Naive thymus-derived CD4-positive, alpha-beta T cell (primary cell): ENCODE data around the gene PLCL1. TPM values are rescaled to one million over a fixed set of nuclear protein-coding genes. Genes with fewer than 3 reads are reported as not detected.

Source experiments
- ATAC-seq: fragments of 150-1000 bp; cut with Tn5 transposase; 2 replicates; pipeline ENCODE4 v1.10.0; 2021; ENCODE audit warnings: mild to moderate bottlenecking, moderate library complexity
- CTCF ChIA-PET: fragments of 350-600 bp; sonication (Branson Sonifier 250); formaldehyde crosslinking; loops from one replicate; lab custom pipeline; 2021; ENCODE audit warnings: antibody characterized with exemption; lab: Charles Lee
- POLR2A ChIA-PET: fragments of 350-600 bp; sonication (Branson Sonifier 250); formaldehyde crosslinking; loops from one replicate; lab custom pipeline; 2021; ENCODE audit warnings: antibody characterized with exemption, inconsistent platforms; lab: Charles Lee
- DNase-seq, 9 donors: peaks; one replicate each; pipeline versions ENCODE4 v3.0.0 to v3.0.0-alpha.2; 2020 to 2022; ENCODE audit warnings: mixed read lengths in 1 of 9
- H3K27ac ChIP-seq: one replicate; pipeline ENCODE4 v1.7.0; 2013; ENCODE audit warnings: mild to moderate bottlenecking, low read depth, low read length, moderate library complexity
- H3K27me3 ChIP-seq, 2 donors: one replicate each; pipeline ENCODE4 v1.7.0; 2013; ENCODE audit warnings: low read length in 2 of 2, mild to moderate bottlenecking in 2 of 2, moderate library complexity in 2 of 2; ENCODE audit not compliant: control insufficient read depth in 2 of 2, insufficient read depth in 2 of 2
- H3K36me3 ChIP-seq, 3 experiments: 1 replicate in 2 of 3; 2 replicates in 1 of 3; pipeline ENCODE4 v1.7.0; 2013; ENCODE audit warnings: low read length in 3 of 3, mild to moderate bottlenecking in 3 of 3, moderate library complexity in 1 of 3; ENCODE audit not compliant: insufficient read depth in 3 of 3, control insufficient read depth in 2 of 3
- H3K4me1 ChIP-seq, 2 donors: one replicate each; pipeline ENCODE4 v1.7.0; 2013; ENCODE audit warnings: low read length in 2 of 2, mild to moderate bottlenecking in 2 of 2, moderate library complexity in 1 of 2; ENCODE audit not compliant: control insufficient read depth in 2 of 2, insufficient read depth in 2 of 2
- H3K4me3 ChIP-seq: 2 replicates; pipeline ENCODE4 v1.7.0; 2013; ENCODE audit warnings: mild to moderate bottlenecking, low read length
- H3K9me3 ChIP-seq, 3 experiments: 1 replicate in 2 of 3; 2 replicates in 1 of 3; pipeline ENCODE4 v1.7.0; 2013; ENCODE audit warnings: low read length in 3 of 3; ENCODE audit not compliant: control insufficient read depth in 2 of 3
- H3K27ac Mint-ChIP-seq, 9 donors: one replicate each; pipeline ENCODE4 v1.8.0; 2020 to 2022; ENCODE audit warnings: mixed read lengths in 9 of 9, mild to moderate bottlenecking in 8 of 9, moderate library complexity in 5 of 9, inconsistent platforms in 2 of 9
- H3K27me3 Mint-ChIP-seq, 5 donors: one replicate each; pipeline ENCODE4 v1.8.0; 2021 to 2022; ENCODE audit warnings: mixed read lengths in 5 of 5, mild to moderate bottlenecking in 1 of 5
- H3K36me3 Mint-ChIP-seq, 5 donors: one replicate each; pipeline ENCODE4 v1.8.0; 2020 to 2022; ENCODE audit warnings: mixed read lengths in 5 of 5, mild to moderate bottlenecking in 3 of 5, inconsistent platforms in 1 of 5
- H3K4me1 Mint-ChIP-seq, 7 donors: one replicate each; pipeline ENCODE4 v1.8.0; 2020 to 2022; ENCODE audit warnings: mixed read lengths in 7 of 7, mild to moderate bottlenecking in 3 of 7, inconsistent platforms in 1 of 7
- H3K4me3 Mint-ChIP-seq, 10 donors: one replicate each; pipeline ENCODE4 v1.8.0; 2020 to 2022; ENCODE audit warnings: mild to moderate bottlenecking in 10 of 10, mixed read lengths in 10 of 10, moderate library complexity in 6 of 10, inconsistent platforms in 2 of 10
- H3K9me3 Mint-ChIP-seq, 11 donors: one replicate each; pipeline ENCODE4 v1.8.0; 2020 to 2022; ENCODE audit warnings: mixed read lengths in 11 of 11, mild to moderate bottlenecking in 4 of 11, inconsistent platforms in 1 of 11, moderate library complexity in 1 of 11
- intact Hi-C, 2 donors: fragments of 100-400 bp; cut with micrococcal nuclease; formaldehyde crosslinking; loops; one replicate each; pipeline ENCODE4 v1.15.1; 2023
- polyA plus RNA-seq, 2 donors: library from polyadenylated mRNA; unstranded; fragments of 300-500 nt; fragmentation: Illumina TruSeq; gene quantifications; one replicate each; pipeline ENCODE4 v1.2.3, GENCODE V29; 2021
- total RNA-seq, 6 experiments: library from RNA in 5 of 6; stranded (reverse) in 5 of 6; gene quantifications; 1 replicate in 5 of 6; 2 replicates in 1 of 6; pipeline ENCODE4 v1.2.3 and lab custom pipeline; 2021 to 2026

The PLCL1 gene
- total and polyA plus RNA-seq, 7 experiments from 2014 or later = 1.8 to 33.7 (median 22.7) TPM

DNA sequence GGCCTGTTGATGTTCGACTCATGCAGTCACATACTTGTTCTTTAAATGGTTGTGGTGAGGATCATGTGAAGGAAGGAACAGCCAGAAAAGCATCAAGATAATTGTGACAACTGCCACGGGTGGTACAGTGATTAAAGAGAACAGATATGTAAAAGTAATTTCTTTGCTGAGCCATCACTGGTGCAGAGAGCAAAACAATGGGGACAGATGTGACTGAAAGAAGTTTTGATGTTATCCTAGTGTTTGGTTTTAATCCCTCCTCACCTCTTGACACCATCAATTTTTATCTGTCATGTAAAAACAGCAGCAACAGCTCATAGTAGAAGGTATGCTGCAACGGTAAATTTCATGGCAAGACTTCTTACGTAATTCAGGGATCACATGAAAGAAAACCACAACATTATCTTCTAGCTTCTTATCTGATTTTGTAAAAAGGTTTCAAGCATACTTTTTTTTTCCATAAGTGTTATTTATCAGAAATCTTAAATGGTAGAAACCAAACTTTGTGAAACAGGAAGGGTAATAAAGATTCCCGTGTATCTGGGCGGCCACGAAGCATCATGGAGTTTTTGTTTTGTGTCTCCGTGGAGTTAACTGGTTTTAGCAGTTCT is 65.2 kb downstream of the PLCL1 start:
- peaks cover 0 to 52% of the 10 kb centered on the region in 2 donors for H3K4me1 ChIP-seq
- ChIA-PET CTCF (interaction anchor here (0.9 to 1.5 kb wide), 4 partner anchors 22 to 56 kb away, joined by 3 to 6 read pairs (median 4); no protein-coding TSS in a partner anchor), POLR2A (interaction anchor here (0.6 to 2.7 kb wide), 12 partner anchors 11 to 258 kb away, joined by 3 to 17 read pairs (median 4); partner anchors contain the start of gene PLCL1)
- Mint-ChIP-seq H3K4me3 (peak overlapping the region; percentile 58 to 90 (median 78)), H3K27ac (peak overlapping the region; percentile 80 to 99 (median 96)), H3K27me3 (no peaks in the 10 kb centered on the region), H3K4me1 (peaks cover 39 to 83% (median 81%) of the 10 kb centered on the region in 7 donors), H3K36me3 (peaks cover 0 to 3% (median 0%) of the 10 kb centered on the region in 5 donors), H3K9me3 (no peaks in the 10 kb centered on the region)
- DNase-seq = peak in 7 of 9 donors; percentile 66 to 91 (median 84)
- H3K4me3 ChIP-seq = no peak overlapping the region
- H3K9me3 ChIP-seq = no peaks in the 10 kb centered on the region
- intact Hi-C loops = loop anchor here (1.0 to 10.0 kb wide), 11 partner anchors 8 to 435 kb away; partner anchors contain the start of genes MARS2 (in 2 of the 2), PLCL1 (in 1 of the 2) and SF3B1 (in 1 of the 2)
- no peaks in the 10 kb centered on the region for H3K27me3 ChIP-seq
- ATAC-seq = peak; percentile 91
- H3K36me3 ChIP-seq = no peaks in the 10 kb centered on the region
- H3K27ac ChIP-seq = peak overlapping the region; percentile 75

DNA sequence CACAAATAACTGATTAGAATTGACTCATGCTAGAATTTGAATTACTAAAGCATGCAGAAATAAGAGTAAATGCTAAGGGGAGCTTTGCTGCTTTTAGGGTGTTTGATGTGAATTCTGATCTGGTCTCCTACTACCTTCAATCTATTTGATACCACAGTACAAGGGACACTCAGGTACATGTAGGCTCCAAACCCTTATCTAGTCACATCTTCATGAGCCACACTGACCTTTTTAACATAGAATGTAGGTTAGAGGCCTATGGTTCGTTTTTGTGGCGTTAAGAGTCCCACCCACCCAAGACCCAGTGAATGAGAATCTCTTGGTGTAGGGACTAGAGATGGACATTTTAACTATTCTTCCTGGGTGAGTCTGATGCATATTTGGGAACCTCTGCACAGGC is 65.7 kb downstream of the PLCL1 start:
- H3K9me3 Mint-ChIP-seq = no peaks in the 10 kb centered on the region
- CTCF ChIA-PET = interaction anchor here (0.9 to 1.5 kb wide), 5 partner anchors 11 to 57 kb away, joined by 3 to 6 read pairs (median 3); no protein-coding TSS in a partner anchor
- peaks cover 0 to 3% (median 0%) of the 10 kb centered on the region in 5 donors for H3K36me3 Mint-ChIP-seq
- Histone ChIP-seq H3K36me3 (no peaks in the 10 kb centered on the region), H3K27ac (peak overlapping the region; percentile 75), H3K4me1 (peaks cover 0 to 52% of the 10 kb centered on the region in 2 donors), H3K27me3 (no peaks in the 10 kb centered on the region), H3K4me3 (no peak overlapping the region), H3K9me3 (no peaks in the 10 kb centered on the region)
- no peaks in the 10 kb centered on the region for H3K27me3 Mint-ChIP-seq
- DNase-seq (no peak), ATAC-seq (no peak)
- peak overlapping the region; percentile 80 to 99 (median 96) for H3K27ac Mint-ChIP-seq
- H3K4me3 Mint-ChIP-seq = peak overlapping the region; percentile 58 to 90 (median 78)
- H3K4me1 Mint-ChIP-seq = peaks cover 39 to 83% (median 77%) of the 10 kb centered on the region in 7 donors
- intact Hi-C loops = loop anchor here in 1 of 2 donors (1.0 to 10.0 kb wide), 3 partner anchors 8 to 435 kb away; partner anchors contain the start of gene SF3B1
- POLR2A ChIA-PET = interaction anchor here (0.6 to 2.7 kb wide), 11 partner anchors 10 to 257 kb away, joined by 3 to 17 read pairs (median 4); partner anchors contain the start of gene PLCL1

DNA sequence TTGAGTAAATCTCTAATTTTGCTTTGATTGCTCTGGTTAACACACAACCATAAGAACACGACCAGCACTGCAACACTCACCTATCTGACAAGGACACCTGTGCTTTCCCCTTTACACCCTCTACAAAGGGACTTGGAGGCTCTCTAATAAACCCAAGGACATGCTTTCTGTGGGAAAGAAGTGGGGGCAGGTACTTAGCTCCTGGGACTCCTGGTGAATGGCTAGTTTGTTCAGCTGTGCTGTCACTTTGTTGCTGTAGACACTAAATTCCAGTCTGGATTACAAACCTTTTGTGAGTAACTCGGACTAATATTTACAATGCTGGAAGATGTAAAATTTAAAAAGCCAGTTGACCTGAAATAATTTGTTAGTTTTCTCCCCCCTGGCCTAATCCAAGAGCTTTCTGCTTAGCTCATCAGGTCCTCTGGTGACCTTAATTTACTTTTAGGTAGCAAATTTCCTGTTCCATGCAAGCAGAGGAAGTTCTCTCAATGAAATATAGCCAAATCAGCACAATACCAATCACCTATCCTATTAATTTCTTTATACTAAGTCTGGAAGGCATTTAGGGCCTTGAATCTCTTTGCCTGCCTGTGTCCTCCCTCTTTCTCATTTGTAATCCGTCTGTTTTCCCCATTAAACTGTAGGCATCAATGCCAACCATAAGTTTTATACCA is 67.5 kb downstream of the PLCL1 start:
- H3K4me3 ChIP-seq = no peak overlapping the region
- no peak for DNase-seq
- Mint-ChIP-seq H3K4me1 (peaks cover 36 to 92% (median 85%) of the 10 kb centered on the region in 7 donors), H3K9me3 (no peaks in the 10 kb centered on the region), H3K36me3 (peaks cover 0 to 2% (median 0%) of the 10 kb centered on the region in 5 donors), H3K27ac (peak overlapping the region in 8 of 9 donors; percentile 93 to 99 (median 96)), H3K27me3 (no peaks in the 10 kb centered on the region), H3K4me3 (peak overlapping the region in 7 of 10 donors; percentile 4 to 90 (median 57))
- peaks cover 0 to 48% of the 10 kb centered on the region in 2 donors for H3K4me1 ChIP-seq
- POLR2A ChIA-PET = interaction anchor here (0.6 to 1.2 kb wide), 4 partner anchors 12 to 377 kb away, joined by 3 to 5 read pairs (median 4); no protein-coding TSS in a partner anchor
- no peaks in the 10 kb centered on the region for H3K9me3 ChIP-seq
- CTCF ChIA-PET = interaction anchor here (1.1 to 1.6 kb wide), 2 partner anchors 20 to 58 kb away, joined by 3 read pairs; no protein-coding TSS in a partner anchor
- intact Hi-C loops = loop anchor here in 1 of 2 donors (10.0 kb wide), 1 partner anchor 437 kb away; the partner anchor contains the start of gene SF3B1
- no peaks in the 10 kb centered on the region for H3K27me3 ChIP-seq
- no peaks in the 10 kb centered on the region for H3K36me3 ChIP-seq
- H3K27ac ChIP-seq = no peak overlapping the region
- no peak for ATAC-seq

DNA sequence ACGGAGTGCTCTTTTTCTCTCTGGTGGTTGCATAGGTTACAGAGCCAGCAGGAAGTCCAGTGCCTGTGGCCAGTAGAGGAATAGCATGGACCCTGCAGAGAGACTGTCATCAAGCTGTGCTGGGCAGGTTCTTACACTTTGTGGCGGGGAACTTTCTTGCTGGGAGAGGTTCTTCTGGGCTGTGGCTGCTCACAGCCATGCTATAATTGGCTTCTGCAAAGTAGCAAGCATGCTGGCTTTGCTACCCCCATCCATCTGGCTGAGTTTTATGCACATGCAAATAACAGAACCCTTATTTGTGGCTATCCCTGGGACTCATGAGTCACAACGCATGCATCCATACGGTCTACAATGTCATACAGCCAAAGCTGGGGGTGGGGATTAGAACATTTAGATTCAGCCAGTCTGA is 68.9 kb downstream of the PLCL1 start:
- Histone ChIP-seq H3K27ac (no peak overlapping the region), H3K36me3 (no peaks in the 10 kb centered on the region), H3K4me1 (peaks cover 0 to 34% of the 10 kb centered on the region in 2 donors), H3K9me3 (no peaks in the 10 kb centered on the region), H3K4me3 (no peak overlapping the region), H3K27me3 (no peaks in the 10 kb centered on the region)
- DNase-seq (no peak), ATAC-seq (no peak)
- H3K4me1 Mint-ChIP-seq = peaks cover 29 to 92% (median 85%) of the 10 kb centered on the region in 7 donors
- H3K36me3 Mint-ChIP-seq = peaks cover 0 to 2% (median 0%) of the 10 kb centered on the region in 5 donors
- intact Hi-C loops = loop anchor here in 1 of 2 donors (10.0 kb wide), 1 partner anchor 438 kb away; the partner anchor contains the start of gene SF3B1
- H3K9me3 Mint-ChIP-seq = no peaks in the 10 kb centered on the region
- CTCF ChIA-PET = no interaction called here
- POLR2A ChIA-PET = interaction anchor here (0.6 to 0.7 kb wide), 2 partner anchors 18 to 75 kb away, joined by 3 read pairs; no protein-coding TSS in a partner anchor
- H3K27ac Mint-ChIP-seq = peak overlapping the region in 3 of 9 donors; percentile 28 to 62 (median 47)
- no peaks in the 10 kb centered on the region for H3K27me3 Mint-ChIP-seq
- H3K4me3 Mint-ChIP-seq = peak overlapping the region in 1 of 10 donors; percentile 33

DNA sequence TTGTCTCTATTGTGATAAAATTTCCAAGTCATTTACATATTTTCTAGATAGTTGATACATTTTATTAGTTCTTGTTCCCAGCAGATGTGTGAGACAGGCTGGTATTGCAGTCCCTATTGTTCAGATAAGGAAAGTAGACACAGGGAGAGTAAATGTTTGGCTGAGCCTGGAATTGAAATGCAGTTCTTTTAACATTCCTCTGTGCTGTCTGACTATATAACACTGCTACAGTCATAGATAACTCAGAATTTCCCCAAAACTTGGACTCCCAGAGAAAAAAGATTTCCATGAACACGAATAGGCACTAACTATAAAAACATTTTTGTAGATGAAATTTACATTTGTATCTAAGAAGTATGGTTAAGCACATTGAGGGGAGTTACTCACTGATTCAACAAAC is 71.4 kb downstream of the PLCL1 start:
- Mint-ChIP-seq H3K27me3 (no peaks in the 10 kb centered on the region), H3K4me3 (peak overlapping the region in 2 of 10 donors; percentile 33 to 47), H3K4me1 (peaks cover 12 to 88% (median 78%) of the 10 kb centered on the region in 7 donors), H3K36me3 (peaks cover 0 to 2% (median 0%) of the 10 kb centered on the region in 5 donors), H3K27ac (peak overlapping the region in 1 of 9 donors; percentile 72), H3K9me3 (no peaks in the 10 kb centered on the region)
- Histone ChIP-seq H3K4me3 (no peak overlapping the region), H3K27me3 (no peaks in the 10 kb centered on the region), H3K4me1 (peaks cover 0 to 17% of the 10 kb centered on the region in 2 donors), H3K36me3 (no peaks in the 10 kb centered on the region), H3K27ac (no peak overlapping the region), H3K9me3 (no peaks in the 10 kb centered on the region)
- no peak for DNase-seq
- CTCF ChIA-PET = no interaction called here
- POLR2A ChIA-PET = interaction anchor here (0.6 to 0.7 kb wide), 2 partner anchors 14 to 19 kb away, joined by 3 read pairs; no protein-coding TSS in a partner anchor
- intact Hi-C loops = loop anchor here in 1 of 2 donors (10.0 kb wide), 1 partner anchor 441 kb away; the partner anchor contains the start of gene SF3B1
- no peak for ATAC-seq

DNA sequence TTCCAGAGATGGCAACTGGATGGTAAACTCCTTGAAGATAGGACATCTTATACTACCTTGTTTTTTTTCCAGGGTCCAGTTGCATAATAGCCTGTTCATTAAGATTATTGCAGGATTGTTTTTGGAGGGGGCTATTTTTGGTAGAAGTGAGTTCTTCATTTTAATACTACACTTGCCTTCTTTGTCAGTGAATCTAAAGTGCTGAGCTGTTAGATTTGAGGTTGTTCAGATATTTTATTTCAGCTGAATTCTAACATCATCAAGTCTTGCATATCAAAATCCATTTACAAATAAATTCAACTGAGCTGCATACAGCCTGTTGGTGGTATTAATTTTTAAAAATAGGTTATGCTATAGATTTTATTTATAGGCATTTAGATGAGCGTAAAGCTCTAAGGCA is 72.1 kb downstream of the PLCL1 start:
- Histone ChIP-seq H3K27me3 (no peaks in the 10 kb centered on the region), H3K9me3 (no peaks in the 10 kb centered on the region), H3K36me3 (no peaks in the 10 kb centered on the region), H3K4me3 (no peak overlapping the region), H3K27ac (no peak overlapping the region), H3K4me1 (peaks cover 0 to 9% of the 10 kb centered on the region in 2 donors)
- Mint-ChIP-seq H3K27ac (no peak overlapping the region), H3K4me3 (peak overlapping the region in 2 of 10 donors; percentile 10 to 47), H3K27me3 (no peaks in the 10 kb centered on the region), H3K36me3 (peaks cover 0 to 4% (median 0%) of the 10 kb centered on the region in 5 donors), H3K4me1 (peaks cover 7 to 80% (median 76%) of the 10 kb centered on the region in 7 donors), H3K9me3 (no peaks in the 10 kb centered on the region)
- intact Hi-C loops = loop anchor here in 1 of 2 donors (10.0 kb wide), 1 partner anchor 442 kb away; the partner anchor contains the start of gene SF3B1
- no peak for DNase-seq
- ATAC-seq = no peak
- CTCF ChIA-PET = interaction anchor here (0.7 kb wide), 1 partner anchor 9 kb away, joined by 4 read pairs; no protein-coding TSS in a partner anchor
- POLR2A ChIA-PET = interaction anchor here (1.1 kb wide), 1 partner anchor 25 kb away, joined by 4 read pairs; no protein-coding TSS in a partner anchor
